Ovary (tissue), 3 donors: ENCODE data around the gene LPCAT1.

ENCODE experiments used
- CTCF ChIP-seq, 3 donors: fragments of 450-650 bp in 2 of 3; fragments of 200-600 bp in 1 of 3; IDR thresholded peaks; one replicate each; pipeline versions ENCODE4 v1.5.1 to v1.8.0; 2016 to 2022; ENCODE audit warnings: antibody characterized with exemption in 3 of 3, mild to moderate bottlenecking in 1 of 3
- EP300 ChIP-seq: sonication (generic); formaldehyde crosslinking; IDR thresholded peaks from one replicate; pipeline ENCODE4 v1.6.1; 2017; ENCODE audit warnings: antibody characterized with exemption
- POLR2A ChIP-seq: fragments of 450-650 bp; IDR thresholded peaks from one replicate; pipeline ENCODE4 v1.6.1; 2017; ENCODE audit warnings: antibody characterized with exemption, mild to moderate bottlenecking, moderate library complexity
- donor health status: DM: no; HTN: no; CAD: no.

GRCh38 chr5:1428107-1428506, 95.7 kb downstream of the LPCAT1 start:
- TF ChIP-seq CTCF (IDR thresholded peaks at IDR 0.05) (no peak), POLR2A (no peak), EP300 (no peak)
